Liver (tissue), 9 donors: ENCODE results near the gene KIF26A. TPM values are rescaled to one million over a fixed set of nuclear protein-coding genes. Genes with fewer than 3 reads are reported as not detected.

Experiments used
- DNase-seq: peaks from one replicate; pipeline ENCODE4 v3.0.0-alpha.2; 2017; ENCODE audit warnings: low spot score
- H3K27ac ChIP-seq, 2 donors: one replicate each; pipeline ENCODE4 v1.7.0; 2013; ENCODE audit warnings: inconsistent platforms in 2 of 2, low read length in 2 of 2, control low read depth in 1 of 2, low read depth in 1 of 2, mild to moderate bottlenecking in 1 of 2
- H3K27me3 ChIP-seq, 4 donors: one replicate each; pipeline versions ENCODE4 v1.6.1 to v1.7.0; 2013; ENCODE audit warnings: low read length in 3 of 4, inconsistent platforms in 1 of 4, mild to moderate bottlenecking in 1 of 4, moderate library complexity in 1 of 4; ENCODE audit not compliant: control insufficient read depth in 4 of 4, insufficient read depth in 4 of 4
- H3K36me3 ChIP-seq, 4 donors: one replicate each; pipeline versions ENCODE4 v1.6.1 to v1.7.0; 2013; ENCODE audit warnings: low read length in 3 of 4, mild to moderate bottlenecking in 3 of 4, low read depth in 1 of 4, moderate library complexity in 1 of 4; ENCODE audit not compliant: control insufficient read depth in 4 of 4, insufficient read depth in 3 of 4
- H3K4me1 ChIP-seq, 4 donors: one replicate each; pipeline versions ENCODE4 v1.6.1 to v1.7.0; 2013; ENCODE audit warnings: low read length in 3 of 4, mild to moderate bottlenecking in 3 of 4, moderate library complexity in 1 of 4; ENCODE audit not compliant: control insufficient read depth in 4 of 4, insufficient read depth in 4 of 4
- H3K4me3 ChIP-seq, 3 donors: one replicate each; pipeline versions ENCODE4 v1.6.1 to v1.7.0; 2013; ENCODE audit warnings: low read length in 3 of 3, control low read depth in 1 of 3, low read depth in 1 of 3, mild to moderate bottlenecking in 1 of 3
- H3K9ac ChIP-seq, 2 donors: one replicate each; pipeline ENCODE4 v1.7.0; 2013; ENCODE audit warnings: low read length in 2 of 2, mild to moderate bottlenecking in 2 of 2, moderate library complexity in 2 of 2, control low read depth in 1 of 2, low read depth in 1 of 2
- H3K9me3 ChIP-seq, 4 donors: one replicate each; pipeline versions ENCODE4 v1.6.1 to v1.7.0; 2013; ENCODE audit warnings: low read length in 3 of 4; ENCODE audit not compliant: control insufficient read depth in 4 of 4
- FOXA2 ChIP-seq: IDR thresholded peaks from 2 replicates; pipeline ENCODE4 v1.6.1; 2016; ENCODE audit warnings: antibody characterized with exemption
- GABPA ChIP-seq, 2 donors: IDR thresholded peaks in 1 of 2; conservative IDR thresholded peaks in 1 of 2; 2 replicates each; pipeline ENCODE4 v1.6.1; 2016; ENCODE audit warnings: antibody characterized with exemption in 2 of 2, mild to moderate bottlenecking in 1 of 2, moderate library complexity in 1 of 2
- HNF4A ChIP-seq, 2 donors: conservative IDR thresholded peaks; 2 replicates each; pipeline ENCODE4 v1.6.1; 2016; ENCODE audit warnings: antibody characterized with exemption in 2 of 2, mild to moderate bottlenecking in 2 of 2
- HNF4G ChIP-seq: IDR thresholded peaks from 2 replicates; pipeline ENCODE4 v1.6.1; 2016; ENCODE audit warnings: antibody characterized with exemption
- RAD21 ChIP-seq, 2 donors: IDR thresholded peaks; 2 replicates each; pipeline ENCODE4 v1.6.1; 2016; ENCODE audit warnings: antibody characterized with exemption in 2 of 2, mild to moderate bottlenecking in 2 of 2
- RXRA ChIP-seq, 2 donors: IDR thresholded peaks; 2 replicates each; pipeline ENCODE4 v1.6.1; 2017 to 2018; ENCODE audit warnings: antibody characterized with exemption in 2 of 2, mild to moderate bottlenecking in 1 of 2
- SP1 ChIP-seq: IDR thresholded peaks from 2 replicates; pipeline ENCODE4 v1.6.1; 2018; ENCODE audit warnings: antibody characterized with exemption, mild to moderate bottlenecking
- YY1 ChIP-seq: IDR thresholded peaks from 2 replicates; pipeline ENCODE4 v1.6.1; 2016; ENCODE audit warnings: antibody characterized with exemption, mild to moderate bottlenecking
- WGBS: extraction: QIAGEN DNeasy Blood & Tissue Kit; methylation state at CpG from one replicate; pipeline ENCODE4 v1.1.7; 2013; 5-methylcytosine and 5-hydroxymethylcytosine counted together
- polyA plus RNA-seq, 2 donors: library from polyadenylated mRNA; stranded (reverse) in 1 of 2; unstranded in 1 of 2; fragments of 200-250 nt in 1 of 2; fragments of >200 nt in 1 of 2; fragmentation: Nextera tagmentation in 1 of 2; extraction: Ambion mirVana in 1 of 2; gene quantifications; one replicate each; pipeline versions ENCODE4 v1.2.1 to v1.2.3, GENCODE V29; 2013 to 2015
- total RNA-seq, 2 donors: library from RNA; depleted of rRNA; stranded (reverse); fragments of >200 nt; gene quantifications; one replicate each; pipeline ENCODE4 v1.2.3, GENCODE V29; 2014
- TF ChIP-seq, protein P1 (sequence below): IDR thresholded peaks from 2 replicates; pipeline ENCODE4 v1.6.1; 2016; ENCODE audit warnings: antibody characterized with exemption
- TF ChIP-seq, protein P2 (sequence below): IDR thresholded peaks from 2 replicates; pipeline ENCODE4 v1.6.1; 2016; ENCODE audit warnings: antibody characterized with exemption
- TF ChIP-seq, protein P3 (sequence below): fragments of 150-350 bp; IDR thresholded peaks from 2 replicates; pipeline ENCODE4 v1.5.1; 2017; ENCODE audit warnings: improper control_type of control experiment, low read depth, low read length; ENCODE audit not compliant: missing input control
- TF ChIP-seq, protein P4 (sequence below): IDR thresholded peaks from 2 replicates; pipeline ENCODE4 v1.6.1; 2016; ENCODE audit warnings: antibody characterized with exemption, mild to moderate bottlenecking
- donor health status: healthy.
- donor health status: healthy.
- donor health status: healthy.
- donor health status: healthy.
- donor health status: healthy.

Gene KIF26A
- total and polyA plus RNA-seq, 4 donors, result 0.07 to 10.2 (median 1.3) TPM

DNA sequence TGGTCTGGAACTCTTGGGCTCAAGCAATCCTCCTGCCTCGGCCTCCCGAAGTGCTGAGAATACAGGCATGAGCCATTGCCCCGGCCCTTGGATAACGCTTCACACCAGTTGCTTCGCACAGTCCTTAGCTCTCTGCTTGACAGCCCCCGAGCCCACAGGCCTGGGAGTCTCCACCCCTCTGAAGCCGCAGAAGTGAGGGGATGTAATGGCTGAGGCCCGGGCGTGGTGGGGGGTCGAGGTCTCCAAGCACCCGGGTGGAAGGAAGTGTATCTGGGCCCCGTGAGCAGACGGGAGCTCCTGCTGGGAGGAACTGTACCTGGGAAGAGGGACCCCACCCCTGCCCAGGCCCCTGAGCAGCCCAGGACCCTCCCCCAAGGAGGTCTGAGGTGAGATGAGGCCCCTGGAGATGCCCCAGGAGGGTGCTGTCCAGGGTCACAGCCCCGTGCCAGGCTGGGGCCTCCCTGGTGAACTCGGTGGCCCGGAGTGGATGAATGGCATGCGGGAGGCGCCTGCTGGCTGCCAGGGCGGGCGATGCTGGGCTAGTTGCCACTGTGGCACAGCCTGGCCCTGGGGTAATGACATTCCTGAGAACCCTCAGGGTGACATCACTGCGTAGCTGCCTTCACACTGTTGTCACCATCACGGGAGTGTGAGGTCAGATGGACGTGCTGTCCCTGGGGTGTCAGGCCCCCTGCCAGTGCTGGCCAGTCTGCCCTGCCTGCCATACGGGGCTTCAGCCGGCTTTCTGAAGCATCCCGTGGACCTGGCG lies 48.9 kb downstream of the KIF26A start:
- Histone ChIP-seq H3K4me3 (no peak overlapping the region), H3K27me3 (no peaks in the 10 kb centered on the region), H3K4me1 (peaks cover 0 to 6% (median 4%) of the 10 kb centered on the region in 4 donors), H3K9me3 (no peaks in the 10 kb centered on the region), H3K9ac (no peak overlapping the region), H3K27ac (no peak overlapping the region), H3K36me3 (no peaks in the 10 kb centered on the region)
- 84% methylated on average over 27 of the region's 27 CpGs for WGBS
- TF ChIP-seq YY1 (no peak), HNF4A (conservative IDR thresholded peaks at IDR 0.05) (no peak), RAD21 (IDR thresholded peaks at IDR 0.05) (no peak), RXRA (IDR thresholded peaks at IDR 0.05) (no peak), HNF4G (no peak)
- TF ChIP-seq, protein P1, sequence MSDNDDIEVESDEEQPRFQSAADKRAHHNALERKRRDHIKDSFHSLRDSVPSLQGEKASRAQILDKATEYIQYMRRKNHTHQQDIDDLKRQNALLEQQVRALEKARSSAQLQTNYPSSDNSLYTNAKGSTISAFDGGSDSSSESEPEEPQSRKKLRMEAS, result no peak
- TF ChIP-seq, protein P2, sequence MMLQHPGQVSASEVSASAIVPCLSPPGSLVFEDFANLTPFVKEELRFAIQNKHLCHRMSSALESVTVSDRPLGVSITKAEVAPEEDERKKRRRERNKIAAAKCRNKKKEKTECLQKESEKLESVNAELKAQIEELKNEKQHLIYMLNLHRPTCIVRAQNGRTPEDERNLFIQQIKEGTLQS, result no peak
- TF ChIP-seq, protein P3, sequence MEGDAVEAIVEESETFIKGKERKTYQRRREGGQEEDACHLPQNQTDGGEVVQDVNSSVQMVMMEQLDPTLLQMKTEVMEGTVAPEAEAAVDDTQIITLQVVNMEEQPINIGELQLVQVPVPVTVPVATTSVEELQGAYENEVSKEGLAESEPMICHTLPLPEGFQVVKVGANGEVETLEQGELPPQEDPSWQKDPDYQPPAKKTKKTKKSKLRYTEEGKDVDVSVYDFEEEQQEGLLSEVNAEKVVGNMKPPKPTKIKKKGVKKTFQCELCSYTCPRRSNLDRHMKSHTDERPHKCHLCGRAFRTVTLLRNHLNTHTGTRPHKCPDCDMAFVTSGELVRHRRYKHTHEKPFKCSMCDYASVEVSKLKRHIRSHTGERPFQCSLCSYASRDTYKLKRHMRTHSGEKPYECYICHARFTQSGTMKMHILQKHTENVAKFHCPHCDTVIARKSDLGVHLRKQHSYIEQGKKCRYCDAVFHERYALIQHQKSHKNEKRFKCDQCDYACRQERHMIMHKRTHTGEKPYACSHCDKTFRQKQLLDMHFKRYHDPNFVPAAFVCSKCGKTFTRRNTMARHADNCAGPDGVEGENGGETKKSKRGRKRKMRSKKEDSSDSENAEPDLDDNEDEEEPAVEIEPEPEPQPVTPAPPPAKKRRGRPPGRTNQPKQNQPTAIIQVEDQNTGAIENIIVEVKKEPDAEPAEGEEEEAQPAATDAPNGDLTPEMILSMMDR, result no peak
- TF ChIP-seq, protein P4, sequence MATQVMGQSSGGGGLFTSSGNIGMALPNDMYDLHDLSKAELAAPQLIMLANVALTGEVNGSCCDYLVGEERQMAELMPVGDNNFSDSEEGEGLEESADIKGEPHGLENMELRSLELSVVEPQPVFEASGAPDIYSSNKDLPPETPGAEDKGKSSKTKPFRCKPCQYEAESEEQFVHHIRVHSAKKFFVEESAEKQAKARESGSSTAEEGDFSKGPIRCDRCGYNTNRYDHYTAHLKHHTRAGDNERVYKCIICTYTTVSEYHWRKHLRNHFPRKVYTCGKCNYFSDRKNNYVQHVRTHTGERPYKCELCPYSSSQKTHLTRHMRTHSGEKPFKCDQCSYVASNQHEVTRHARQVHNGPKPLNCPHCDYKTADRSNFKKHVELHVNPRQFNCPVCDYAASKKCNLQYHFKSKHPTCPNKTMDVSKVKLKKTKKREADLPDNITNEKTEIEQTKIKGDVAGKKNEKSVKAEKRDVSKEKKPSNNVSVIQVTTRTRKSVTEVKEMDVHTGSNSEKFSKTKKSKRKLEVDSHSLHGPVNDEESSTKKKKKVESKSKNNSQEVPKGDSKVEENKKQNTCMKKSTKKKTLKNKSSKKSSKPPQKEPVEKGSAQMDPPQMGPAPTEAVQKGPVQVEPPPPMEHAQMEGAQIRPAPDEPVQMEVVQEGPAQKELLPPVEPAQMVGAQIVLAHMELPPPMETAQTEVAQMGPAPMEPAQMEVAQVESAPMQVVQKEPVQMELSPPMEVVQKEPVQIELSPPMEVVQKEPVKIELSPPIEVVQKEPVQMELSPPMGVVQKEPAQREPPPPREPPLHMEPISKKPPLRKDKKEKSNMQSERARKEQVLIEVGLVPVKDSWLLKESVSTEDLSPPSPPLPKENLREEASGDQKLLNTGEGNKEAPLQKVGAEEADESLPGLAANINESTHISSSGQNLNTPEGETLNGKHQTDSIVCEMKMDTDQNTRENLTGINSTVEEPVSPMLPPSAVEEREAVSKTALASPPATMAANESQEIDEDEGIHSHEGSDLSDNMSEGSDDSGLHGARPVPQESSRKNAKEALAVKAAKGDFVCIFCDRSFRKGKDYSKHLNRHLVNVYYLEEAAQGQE, result no peak
- no peak for DNase-seq

DNA sequence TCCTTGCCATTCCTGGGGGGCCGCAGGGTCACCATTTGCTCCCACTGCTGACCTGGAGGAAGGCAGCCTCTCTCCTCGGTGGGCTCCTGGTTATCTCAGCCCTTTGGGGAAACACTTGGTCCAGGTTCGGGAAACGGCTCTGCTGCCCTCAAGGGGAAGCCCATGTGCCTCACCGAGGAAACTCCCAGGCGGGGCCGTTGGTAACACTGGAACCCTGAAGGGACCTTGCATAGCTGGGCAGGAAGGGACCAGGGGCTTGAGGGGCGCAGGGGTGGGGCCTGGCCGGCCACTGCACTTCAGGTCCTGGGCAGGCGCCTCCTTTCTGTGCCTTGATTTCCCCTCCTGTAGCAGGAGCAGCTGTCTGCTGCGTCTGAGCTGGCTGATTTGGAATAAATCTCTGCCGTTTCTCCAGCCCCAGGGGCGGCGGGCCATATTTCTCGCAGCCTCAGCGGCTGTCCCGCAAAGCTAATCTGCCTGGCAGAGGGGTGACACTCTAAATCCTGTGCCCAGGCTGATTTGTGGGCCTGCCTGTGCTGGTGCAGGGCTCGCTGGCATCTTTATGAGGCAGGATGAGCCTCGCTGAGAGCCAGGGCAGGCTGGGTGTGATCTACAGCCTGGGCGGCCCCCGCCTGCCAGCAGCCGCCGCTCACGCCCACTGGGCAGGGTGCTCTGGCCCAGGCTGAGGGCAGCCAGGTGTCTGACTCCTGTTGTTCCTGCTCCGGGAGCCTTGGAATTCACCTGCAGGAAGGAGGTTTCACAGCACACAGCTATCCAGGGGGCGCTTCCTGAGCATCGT lies 49.7 kb downstream of the KIF26A start:
- H3K4me3 ChIP-seq, result no peak overlapping the region
- WGBS, result 81% methylated on average over 27 of the region's 27 CpGs
- peaks cover 0 to 6% (median 4%) of the 10 kb centered on the region in 4 donors for H3K4me1 ChIP-seq
- H3K27me3 ChIP-seq, result no peaks in the 10 kb centered on the region
- TF ChIP-seq, protein P2, result no peak
- TF ChIP-seq GABPA (IDR thresholded peaks at IDR 0.05 in 1 of 2, conservative IDR thresholded peaks at IDR 0.05 in 1 of 2) (no peak), RXRA (IDR thresholded peaks at IDR 0.05) (no peak), SP1 (no peak), FOXA2 (no peak), YY1 (no peak)
- TF ChIP-seq, protein P4, result no peak
- no peak for DNase-seq
- H3K9ac ChIP-seq, result no peak overlapping the region
- H3K27ac ChIP-seq, result no peak overlapping the region
- no peaks in the 10 kb centered on the region for H3K9me3 ChIP-seq
- no peaks in the 10 kb centered on the region for H3K36me3 ChIP-seq
